CD4-positive, alpha-beta T cell treated with Interferon gamma for 1 hour (primary cell): ENCODE results near the gene DMXL2.
A peak's percentile ranks its signal among the peaks of the same experiment; 100 is the strongest.
"Not testable (repeated sequence)": the region's sequence is repeated elsewhere in the genome, so short reads cannot be mapped to it uniquely, and the experiment has no call there.

ENCODE experiments used
- DNase-seq: peaks from one replicate; pipeline ENCODE4 v3.0.0-alpha.2; 2020

DMXL2 gene

DNA sequence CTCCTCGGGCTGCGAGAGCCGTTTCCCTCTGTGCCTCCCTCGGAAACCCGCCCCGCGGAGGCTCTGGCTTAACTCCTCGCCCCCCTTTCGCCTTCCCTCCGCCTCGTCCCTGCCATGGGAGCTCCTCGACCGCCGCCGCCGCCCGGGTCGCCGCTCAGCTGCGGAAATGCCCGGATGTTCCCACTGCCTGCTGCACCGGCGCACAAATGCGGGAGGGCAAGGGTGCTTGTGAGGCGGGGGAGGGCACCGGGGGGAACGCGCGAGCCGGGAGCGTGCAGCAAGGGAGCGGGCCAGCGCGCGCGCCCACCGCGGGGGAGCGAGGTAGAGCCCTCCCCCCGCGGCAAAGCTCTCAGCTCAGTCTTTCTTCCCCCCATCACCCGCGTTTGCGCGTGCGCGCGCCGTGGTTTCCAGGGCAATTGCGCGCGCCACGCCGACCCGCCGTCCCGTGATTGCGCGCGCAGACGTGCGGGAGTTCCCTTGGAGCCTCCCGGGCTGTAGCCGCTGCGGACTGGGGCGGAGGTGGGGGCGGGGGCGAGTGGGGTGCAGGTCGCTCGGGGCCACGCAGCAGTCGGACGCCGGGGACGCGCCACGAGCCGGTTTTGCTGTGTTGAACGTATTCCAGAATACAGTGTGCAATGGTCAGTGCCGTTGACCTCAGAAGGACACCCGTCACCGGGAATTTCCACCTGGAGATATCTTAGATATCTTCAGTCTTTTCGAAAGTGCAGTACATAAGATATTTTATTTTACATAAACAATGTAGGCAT, at the start of gene DMXL2:
Gene DMXL2, minus strand, starts transcription at position 168 of the 767 bp plus-strand sequence. CDS start 226 bp downstream, outside the sequence.
- DNase-seq: peak; percentile 81

DNA sequence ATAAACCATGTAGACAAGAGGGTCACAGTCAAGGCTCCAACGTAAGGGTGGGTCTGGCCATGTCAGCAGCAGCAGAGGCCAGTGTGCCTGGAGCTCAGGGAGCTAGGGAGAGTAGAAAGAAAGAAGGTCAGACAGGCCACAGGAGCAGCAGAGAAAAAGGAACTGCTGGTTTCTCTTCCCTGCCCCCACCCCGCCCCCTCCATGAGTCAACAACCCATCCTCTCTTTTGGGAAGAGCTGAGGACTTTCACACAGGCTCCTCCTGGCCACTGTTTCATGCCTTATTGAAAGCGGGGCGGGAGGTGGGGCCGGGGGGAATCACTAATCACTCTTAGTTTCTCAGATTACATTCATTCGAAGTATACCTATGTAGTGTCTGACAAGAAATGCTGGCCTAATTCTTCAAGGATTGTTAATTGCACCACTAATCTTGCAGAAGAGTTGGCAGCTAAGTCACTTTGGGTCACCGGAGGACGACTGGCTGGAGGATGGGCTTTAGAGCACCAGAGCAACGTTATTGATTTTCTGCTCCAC, 49.6 kb upstream of the DMXL2 start:
- peak; percentile 7 for DNase-seq

DNA sequence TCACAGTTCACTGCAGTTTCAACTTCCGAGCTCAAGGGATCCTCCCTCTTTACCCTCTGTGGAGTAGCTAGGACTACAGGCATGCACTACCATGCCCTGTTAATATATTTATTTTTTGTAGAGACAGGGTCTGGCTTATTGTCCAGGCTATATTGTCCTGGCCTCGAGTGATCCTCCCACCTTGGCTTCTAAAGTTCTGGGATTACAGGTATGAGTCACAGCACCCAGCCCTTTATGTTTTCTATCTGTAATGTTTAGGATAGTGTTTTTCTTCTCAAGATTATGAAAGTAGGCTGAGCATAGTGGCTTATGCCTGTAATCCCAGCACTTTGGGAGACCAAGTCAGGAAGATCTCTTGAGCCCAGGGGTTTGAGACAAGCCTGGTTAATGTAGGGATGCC, 46.8 kb upstream of the DMXL2 start:
- DNase-seq: no peak

DNA sequence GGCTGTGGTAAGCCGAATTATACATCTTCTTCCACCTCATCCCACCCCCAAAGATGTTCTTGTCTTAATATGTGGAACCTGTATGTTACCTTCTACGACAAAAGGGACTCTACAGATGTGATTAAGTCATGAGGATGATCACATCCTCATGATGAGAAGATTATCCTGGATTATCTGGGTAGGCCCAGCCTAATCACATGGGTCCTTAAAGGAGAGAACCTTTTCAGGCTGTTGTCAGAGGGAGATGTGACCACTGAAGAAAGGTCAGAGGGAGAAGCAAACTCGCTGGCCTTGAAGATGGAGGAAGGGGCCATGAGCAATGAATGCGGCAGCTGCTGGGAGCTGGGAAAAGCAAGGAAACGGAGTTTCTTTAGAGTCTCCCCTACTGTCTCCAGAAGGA, 45.9 kb upstream of the DMXL2 start:
- DNase-seq: no peak

DNA sequence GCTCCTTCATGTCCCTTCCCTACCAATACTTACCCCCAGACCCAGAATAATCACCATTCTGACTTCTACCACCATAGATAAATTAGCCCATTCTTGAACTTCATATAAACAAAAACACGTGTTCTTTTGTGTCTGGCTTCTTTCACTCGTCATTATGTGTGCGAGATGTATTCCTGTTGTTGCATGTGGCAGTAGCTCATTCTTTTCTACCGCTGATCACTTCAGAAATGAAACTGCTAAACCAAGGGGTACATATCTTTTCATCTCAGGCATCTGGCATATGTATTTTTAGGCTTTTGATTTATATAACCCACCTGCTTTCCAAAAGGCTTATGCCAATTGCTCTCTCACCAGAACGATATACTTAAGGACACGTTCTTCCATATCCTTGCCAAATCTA, 44.9 kb upstream of the DMXL2 start:
- no peak for DNase-seq

DNA sequence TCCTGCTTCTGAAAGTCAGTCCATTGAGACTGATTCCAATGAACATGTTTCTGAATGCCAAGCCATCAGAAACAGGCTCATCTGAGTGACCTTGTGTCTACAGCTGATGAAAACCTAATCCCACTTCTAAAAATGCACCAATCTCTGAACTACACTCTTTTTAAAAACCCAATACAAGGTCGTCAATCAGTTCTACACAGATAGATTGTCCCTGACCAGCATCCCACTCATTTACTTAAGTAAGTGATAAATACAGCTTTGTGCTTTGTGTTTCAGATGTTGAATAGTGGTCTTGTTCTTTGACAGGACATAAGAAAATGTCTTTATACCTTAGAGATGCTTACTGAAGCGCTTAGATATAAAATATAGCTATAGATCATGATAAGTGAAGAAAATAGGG, 38.5 kb upstream of the DMXL2 start:
- DNase-seq: no peak

- no peak for DNase-seq
Measured at GRCh38 chr15:51658664-51659063, 36.1 kb upstream of the DMXL2 start.

DNA sequence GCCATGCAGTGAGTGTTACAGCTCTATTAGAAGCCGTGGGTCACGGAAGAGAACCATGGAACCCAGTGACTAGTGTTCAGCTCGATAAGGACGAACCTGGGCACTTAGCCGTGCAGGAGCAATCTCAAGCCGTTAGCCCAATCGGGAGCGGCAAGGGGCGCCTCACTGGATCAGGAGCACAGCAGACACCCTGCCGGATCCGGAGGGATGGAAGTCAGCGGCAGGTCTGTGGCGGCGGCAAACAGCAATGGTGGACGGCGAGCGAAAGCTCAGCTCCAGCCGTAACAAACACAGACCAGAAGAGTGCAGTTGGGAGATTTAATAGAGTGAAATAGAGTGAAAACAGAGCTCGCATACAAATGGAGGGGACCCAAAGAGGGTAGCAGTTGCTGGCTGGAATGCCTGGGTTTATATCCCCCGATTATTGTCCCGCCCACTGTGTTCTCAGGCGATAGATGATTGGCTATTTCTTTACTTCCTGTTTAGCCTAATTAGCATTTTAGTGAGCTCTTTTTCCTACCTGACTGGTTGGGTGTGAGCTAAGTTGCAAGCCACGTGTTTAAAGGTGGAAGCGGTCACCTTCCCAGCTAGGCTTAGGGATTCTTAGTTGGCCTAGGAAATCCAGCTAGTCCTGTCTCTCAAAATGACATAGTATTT, 33.0 kb upstream of the DMXL2 start:
- not testable (repeated sequence) for DNase-seq

GRCh38 chr15:51652084-51652668, 29.6 kb upstream of the DMXL2 start:
- no peak for DNase-seq

- peak; percentile 6 for DNase-seq
Measured at GRCh38 chr15:51649659-51650521, 27.3 kb upstream of the DMXL2 start.

DNA sequence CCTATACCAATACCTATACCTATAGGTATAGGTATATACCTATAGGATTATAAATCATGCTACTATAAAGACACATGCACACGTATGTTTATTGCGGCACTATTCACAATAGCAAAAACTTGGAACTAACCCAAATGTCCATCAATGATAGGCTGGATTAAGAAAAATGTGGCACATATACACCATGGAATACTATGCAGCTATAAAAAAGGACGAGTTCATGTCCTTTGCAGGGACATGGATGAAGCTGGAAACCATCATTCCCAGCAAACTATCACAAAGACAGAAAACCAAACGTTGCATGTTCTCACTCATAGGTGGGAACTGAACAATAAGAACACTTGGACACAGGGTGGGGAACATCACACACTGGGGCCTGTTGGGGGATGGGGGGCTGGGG, 26.1 kb upstream of the DMXL2 start:
- DNase-seq: not testable (repeated sequence)

GRCh38 chr15:51648101-51648500, 25.5 kb upstream of the DMXL2 start:
- DNase-seq: not testable (repeated sequence)

DNA sequence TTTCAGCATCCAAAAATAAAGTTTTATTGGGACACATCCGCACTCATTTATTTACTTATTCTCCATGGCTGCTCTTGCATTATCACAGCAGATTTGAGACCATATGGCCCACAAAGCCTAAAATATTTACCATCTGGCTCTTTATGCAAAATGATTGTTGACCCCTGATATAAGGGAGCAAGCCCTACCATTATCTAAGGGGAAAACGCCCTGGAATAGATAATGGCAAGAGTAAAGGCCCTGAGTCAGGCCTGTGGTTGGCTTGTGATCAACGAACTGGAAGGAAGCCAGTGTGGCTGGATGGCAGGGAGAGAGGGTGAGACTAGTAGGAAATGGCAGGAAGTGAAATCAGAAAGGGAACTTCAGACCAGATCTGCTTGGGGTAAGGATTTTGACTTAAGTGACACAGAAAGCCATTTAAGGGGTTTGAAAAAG, 24.6 kb upstream of the DMXL2 start:
- peak; percentile 45 for DNase-seq

DNA sequence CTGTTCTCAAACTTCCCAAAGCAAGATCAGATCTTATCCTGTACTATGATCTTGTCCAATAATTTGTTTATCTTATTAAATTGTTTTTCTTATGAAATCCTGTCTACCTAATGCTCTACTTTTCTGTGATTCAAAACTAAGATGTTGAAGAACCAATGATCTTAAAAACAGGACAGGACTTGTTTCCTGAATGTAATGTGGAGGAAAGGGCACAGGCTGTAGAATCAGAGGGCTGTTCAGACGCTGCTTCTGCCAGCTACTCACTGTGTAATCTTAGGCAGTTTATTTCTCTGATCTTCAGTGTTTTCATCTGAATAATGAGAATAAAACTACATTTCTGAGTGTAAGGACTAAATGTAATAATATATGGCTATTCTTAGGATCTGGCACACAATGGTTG, 20.1 kb upstream of the DMXL2 start:
- no peak for DNase-seq

DNA sequence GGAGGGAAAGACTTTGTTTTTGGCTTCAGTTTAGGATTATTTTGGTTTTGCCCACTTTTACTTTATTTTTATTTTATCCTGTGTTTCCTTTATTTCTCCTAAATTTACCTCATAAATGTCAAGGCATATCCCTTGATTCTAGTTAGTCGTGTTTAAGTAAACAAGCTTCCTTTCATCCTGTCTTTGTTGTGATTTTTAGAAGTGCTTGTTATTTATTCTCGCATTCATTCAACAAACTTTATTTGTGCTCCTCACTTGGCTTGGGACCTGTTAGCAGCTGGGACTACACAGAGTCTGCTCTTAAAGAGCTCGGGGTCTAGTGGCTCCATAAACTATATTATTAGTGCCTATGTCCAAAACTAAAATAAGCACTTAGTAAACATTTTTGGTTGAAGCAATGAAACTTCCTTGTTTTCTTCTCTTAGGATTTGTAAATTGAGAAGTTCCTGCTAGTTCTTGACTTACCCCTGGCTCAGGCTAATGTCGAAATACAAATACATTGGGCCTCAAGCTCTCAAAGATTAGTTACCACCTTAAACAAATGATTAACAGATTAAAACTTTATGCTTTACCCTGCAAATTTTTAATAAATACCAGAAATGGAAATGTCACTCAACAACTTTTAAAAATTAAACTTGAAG, 19.0 kb upstream of the DMXL2 start:
- DNase-seq: no peak

DNA sequence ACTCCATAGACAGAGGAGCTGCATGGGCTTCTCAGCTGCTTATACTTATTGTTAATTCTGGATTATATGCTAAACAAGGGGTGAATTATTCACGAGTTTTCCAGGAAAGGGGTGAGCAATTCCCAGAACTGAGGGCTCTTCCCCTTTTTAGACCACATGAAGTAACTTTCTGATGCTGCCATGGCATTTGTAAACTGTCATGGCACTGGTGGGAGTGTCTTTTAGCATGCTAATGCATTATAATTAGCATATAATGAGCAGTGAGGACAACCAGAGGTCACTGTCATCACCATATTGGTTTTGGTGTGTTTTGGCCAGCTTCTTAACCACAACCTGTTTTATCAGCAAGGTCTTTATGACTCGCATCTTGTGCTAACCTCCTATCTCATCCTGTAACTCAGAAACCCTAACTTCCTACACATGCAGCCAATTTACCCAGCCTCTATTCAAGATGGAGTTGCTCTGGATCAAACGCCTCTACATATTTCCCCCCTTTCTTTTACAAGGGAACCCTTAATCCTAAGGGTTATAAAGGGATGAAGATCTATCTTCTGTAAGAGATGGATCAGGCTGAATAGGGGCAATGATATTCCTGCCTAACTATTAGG, 12.1 kb upstream of the DMXL2 start:
- DNase-seq: peak; percentile 56

DNA sequence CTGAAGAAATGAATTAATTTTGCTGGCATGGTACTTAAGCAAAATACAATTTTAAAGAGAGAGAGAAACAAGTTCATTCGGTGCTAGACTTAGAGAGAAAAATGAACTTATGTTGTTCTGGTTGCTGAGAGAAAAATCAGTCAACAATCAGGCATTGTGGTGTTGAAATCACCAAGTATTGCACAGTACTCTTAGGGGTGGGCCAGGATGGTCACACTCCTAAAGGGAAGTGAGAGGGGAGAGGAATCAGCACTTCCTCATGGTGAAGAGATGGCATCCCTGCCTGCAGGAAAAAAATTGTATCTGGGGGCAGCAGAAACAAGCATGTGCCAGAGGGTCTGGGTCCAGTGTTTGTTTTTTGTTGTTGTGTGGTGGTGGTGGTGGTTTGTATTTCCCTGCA, 7.0 kb upstream of the DMXL2 start:
- DNase-seq: peak; percentile 59

GRCh38 chr15:51625236-51625635, 2.7 kb upstream of the DMXL2 start:
- DNase-seq: no peak

GRCh38 chr15:51624022-51624421, 1.5 kb upstream of the DMXL2 start:
- no peak for DNase-seq

DNA sequence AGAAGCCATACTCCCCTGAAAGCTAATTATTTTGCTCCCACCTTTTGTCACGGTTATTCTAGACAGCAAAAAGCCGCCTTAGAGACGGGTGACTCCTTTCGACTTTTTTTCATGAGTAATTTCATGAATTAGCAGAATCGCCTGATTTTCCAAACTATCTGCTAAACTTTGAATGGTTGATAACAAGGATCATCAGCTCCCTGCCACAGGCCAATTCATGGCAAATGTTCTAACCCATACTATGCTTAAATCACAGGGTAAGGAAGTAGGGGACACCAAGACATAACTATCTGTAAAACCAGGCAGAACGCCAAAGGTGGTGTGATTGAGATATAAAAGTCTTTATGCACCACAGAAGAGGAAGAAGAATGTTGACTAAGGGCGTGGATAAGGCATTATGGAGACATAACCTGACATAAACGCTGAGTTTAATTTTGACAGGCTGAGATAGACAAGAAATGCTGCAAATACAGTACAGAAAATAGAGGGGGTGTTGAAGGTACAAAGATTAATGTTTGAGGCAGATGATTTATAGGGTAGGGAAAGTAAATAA, 891 bp upstream of the DMXL2 start:
- DNase-seq: no peak

GRCh38 chr15:51621936-51622603, 501 bp downstream of the DMXL2 start:
- DNase-seq: peak; percentile 49
